ENCODE measurements around the gene SLC22A31. TPM values are rescaled to one million over a fixed set of nuclear protein-coding genes. Genes with fewer than 3 reads are reported as not detected.

The SLC22A31 gene
- total RNA-seq, 4 donors from 2014 or later: 0.54 TPM; not detected in 3

DNA sequence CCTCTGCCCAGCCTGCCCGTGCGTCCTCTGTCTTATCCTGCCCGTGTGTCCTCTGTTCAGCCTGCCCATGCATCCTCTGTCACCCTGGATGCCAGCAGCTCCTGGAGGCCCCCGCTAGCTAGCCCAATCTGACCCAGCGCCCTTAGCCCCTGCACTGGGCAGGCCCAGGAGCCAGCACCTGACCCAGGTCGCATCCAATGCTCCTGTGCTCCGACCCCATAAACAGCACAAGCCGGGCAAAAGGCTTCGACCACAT lies 15.7 kb downstream of the SLC22A31 start:
- no peak overlapping the region for H3K27ac ChIP-seq
- 66 to 77% methylated on average over 8 to 9 of the region's 9 CpGs for WGBS, 2 donors
- intact Hi-C loops (cut with DNase I): no loop called here
- no peaks in the 10 kb centered on the region for H3K27me3 ChIP-seq
- no peaks in the 10 kb centered on the region for H3K36me3 ChIP-seq
- TF ChIP-seq POLR2A (IDR thresholded peaks at IDR 0.05): no peak
- TF ChIP-seq, protein P1, sequence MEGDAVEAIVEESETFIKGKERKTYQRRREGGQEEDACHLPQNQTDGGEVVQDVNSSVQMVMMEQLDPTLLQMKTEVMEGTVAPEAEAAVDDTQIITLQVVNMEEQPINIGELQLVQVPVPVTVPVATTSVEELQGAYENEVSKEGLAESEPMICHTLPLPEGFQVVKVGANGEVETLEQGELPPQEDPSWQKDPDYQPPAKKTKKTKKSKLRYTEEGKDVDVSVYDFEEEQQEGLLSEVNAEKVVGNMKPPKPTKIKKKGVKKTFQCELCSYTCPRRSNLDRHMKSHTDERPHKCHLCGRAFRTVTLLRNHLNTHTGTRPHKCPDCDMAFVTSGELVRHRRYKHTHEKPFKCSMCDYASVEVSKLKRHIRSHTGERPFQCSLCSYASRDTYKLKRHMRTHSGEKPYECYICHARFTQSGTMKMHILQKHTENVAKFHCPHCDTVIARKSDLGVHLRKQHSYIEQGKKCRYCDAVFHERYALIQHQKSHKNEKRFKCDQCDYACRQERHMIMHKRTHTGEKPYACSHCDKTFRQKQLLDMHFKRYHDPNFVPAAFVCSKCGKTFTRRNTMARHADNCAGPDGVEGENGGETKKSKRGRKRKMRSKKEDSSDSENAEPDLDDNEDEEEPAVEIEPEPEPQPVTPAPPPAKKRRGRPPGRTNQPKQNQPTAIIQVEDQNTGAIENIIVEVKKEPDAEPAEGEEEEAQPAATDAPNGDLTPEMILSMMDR (IDR thresholded peaks at IDR 0.05): no peak
- no peaks in the 10 kb centered on the region for H3K9me3 ChIP-seq
- H3K4me3 ChIP-seq (replicated peaks in 1 of 3): no peak overlapping the region
- no peaks in the 10 kb centered on the region for H3K4me1 ChIP-seq
- DNase-seq: no peak

DNA sequence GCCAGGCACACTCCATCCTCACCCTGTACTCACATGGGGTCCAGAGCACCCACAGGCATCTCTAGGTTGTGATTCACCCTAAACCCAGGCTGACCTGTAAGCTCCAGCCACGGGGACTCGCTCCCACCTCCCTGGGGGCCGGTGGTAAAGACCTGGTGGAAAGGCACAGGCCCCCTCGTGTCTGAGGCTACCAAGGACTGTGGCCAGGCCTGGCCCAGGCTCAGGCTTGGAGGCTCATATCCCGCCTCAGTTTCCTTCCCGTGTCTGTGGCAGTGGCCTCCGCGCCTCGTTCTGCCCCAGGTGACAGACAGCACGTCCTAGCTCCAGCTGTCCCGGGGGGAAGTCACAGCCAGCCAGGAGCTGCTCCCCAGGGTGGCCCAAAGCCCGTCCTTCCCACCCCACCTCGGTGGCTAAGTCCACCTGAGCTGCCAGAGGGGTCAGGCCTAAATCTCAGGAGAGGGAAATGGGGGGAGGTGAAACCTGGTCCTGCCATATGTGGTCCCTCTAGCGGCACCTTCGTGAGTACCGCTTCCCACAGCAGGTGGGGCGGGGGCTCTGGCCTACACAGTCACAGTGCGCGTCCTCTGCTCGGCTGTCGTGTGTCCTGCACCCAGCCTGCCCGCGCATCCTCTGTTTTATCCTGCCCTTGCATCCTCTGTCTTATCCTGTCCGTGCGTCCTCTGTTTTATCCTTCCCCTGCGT lies 16.2 kb downstream of the SLC22A31 start:
- intact Hi-C loops (cut with DNase I): no loop called here
- no peaks in the 10 kb centered on the region for H3K9me3 ChIP-seq
- WGBS, 2 donors: 72 to 81% methylated on average over 21 to 25 of the region's 26 CpGs
- H3K27me3 ChIP-seq: no peaks in the 10 kb centered on the region
- H3K4me3 ChIP-seq (replicated peaks in 1 of 3): no peak overlapping the region
- no peaks in the 10 kb centered on the region for H3K36me3 ChIP-seq
- no peak overlapping the region for H3K27ac ChIP-seq
- no peak for TF ChIP-seq POLR2A (IDR thresholded peaks at IDR 0.05)
- TF ChIP-seq, protein P1 (IDR thresholded peaks at IDR 0.05): no peak
- no peak for DNase-seq
- no peaks in the 10 kb centered on the region for H3K4me1 ChIP-seq

DNA sequence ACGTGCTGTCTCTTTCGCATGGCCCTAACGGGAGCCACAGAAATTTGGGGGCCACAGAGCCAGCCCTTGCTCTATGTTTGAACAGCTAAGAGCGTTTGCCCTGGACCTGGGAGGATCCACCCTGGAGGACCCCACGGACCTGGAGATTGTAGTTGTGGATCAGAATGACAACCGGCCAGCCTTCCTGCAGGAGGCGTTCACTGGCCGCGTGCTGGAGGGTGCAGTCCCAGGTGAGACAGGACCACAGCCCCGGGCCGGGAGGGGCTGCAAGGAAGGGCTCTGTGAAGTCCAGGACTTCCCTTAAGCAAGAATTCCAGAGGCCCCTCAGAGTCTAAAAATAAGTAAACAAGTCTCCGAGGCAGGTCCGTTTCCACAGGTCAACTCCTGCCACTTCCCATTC lies 16.9 kb downstream of the SLC22A31 start:
- H3K36me3 ChIP-seq: no peaks in the 10 kb centered on the region
- DNase-seq: no peak

DNA sequence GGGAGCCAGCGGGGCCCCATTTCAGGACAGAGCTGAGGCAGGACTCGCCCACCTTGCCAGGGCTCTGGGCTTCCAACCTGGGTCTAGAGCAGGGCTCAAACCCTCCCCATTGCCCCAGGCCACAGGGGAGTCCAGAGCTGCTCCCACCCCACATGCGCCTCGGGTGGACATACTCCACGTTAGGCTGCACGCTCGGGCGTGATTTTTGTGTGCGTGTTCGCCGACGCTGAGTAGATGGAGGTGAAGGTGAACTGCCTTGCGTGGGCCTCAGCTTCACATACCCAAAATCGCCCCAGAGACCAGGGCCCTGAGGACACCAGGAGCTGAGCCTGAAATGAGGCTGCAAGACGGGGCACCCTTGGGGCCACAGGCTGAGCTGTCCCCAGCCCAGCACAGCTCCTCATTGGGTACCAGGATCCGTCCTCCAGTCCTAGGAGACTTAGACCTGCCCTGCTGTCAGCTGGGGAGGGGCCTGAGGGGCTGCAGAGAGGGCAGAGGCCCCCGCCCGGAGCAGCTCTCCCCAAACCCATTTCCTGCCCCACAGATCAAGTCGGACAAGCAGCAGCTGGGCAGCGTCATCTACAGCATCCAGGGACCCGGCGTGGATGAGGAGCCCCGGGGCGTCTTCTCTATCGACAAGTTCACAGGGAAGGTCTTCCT lies 20.6 kb downstream of the SLC22A31 start:
- Histone ChIP-seq H3K27ac (no peak overlapping the region), H3K27me3 (no peaks in the 10 kb centered on the region), H3K4me1 (no peaks in the 10 kb centered on the region), H3K36me3 (no peaks in the 10 kb centered on the region), H3K4me3 (replicated peaks in 1 of 3) (no peak overlapping the region), H3K9me3 (no peaks in the 10 kb centered on the region)
- TF ChIP-seq, protein P1 (IDR thresholded peaks at IDR 0.05): no peak
- no peak for TF ChIP-seq POLR2A (IDR thresholded peaks at IDR 0.05)
- DNase-seq: no peak
- intact Hi-C loops (cut with DNase I): loop anchor here (10.0 kb wide), 1 partner anchor 235 kb away; no protein-coding TSS in a partner anchor
- WGBS, 2 donors: 84 to 86% methylated on average over 18 to 21 of the region's 25 CpGs

More for the DNA sequence above, 16.9 kb downstream of the SLC22A31 start:
- H3K4me3 ChIP-seq (replicated peaks in 1 of 3): no peak overlapping the region
- WGBS, 2 donors: 28 to 36% methylated on average over 12 to 13 of the region's 13 CpGs
- H3K27me3 ChIP-seq: no peaks in the 10 kb centered on the region
- intact Hi-C loops (cut with DNase I): no loop called here
- no peak overlapping the region for H3K27ac ChIP-seq
- no peaks in the 10 kb centered on the region for H3K4me1 ChIP-seq
- H3K9me3 ChIP-seq: no peaks in the 10 kb centered on the region
- TF ChIP-seq, protein P1 (IDR thresholded peaks at IDR 0.05): no peak
- TF ChIP-seq POLR2A (IDR thresholded peaks at IDR 0.05): no peak

DNA sequence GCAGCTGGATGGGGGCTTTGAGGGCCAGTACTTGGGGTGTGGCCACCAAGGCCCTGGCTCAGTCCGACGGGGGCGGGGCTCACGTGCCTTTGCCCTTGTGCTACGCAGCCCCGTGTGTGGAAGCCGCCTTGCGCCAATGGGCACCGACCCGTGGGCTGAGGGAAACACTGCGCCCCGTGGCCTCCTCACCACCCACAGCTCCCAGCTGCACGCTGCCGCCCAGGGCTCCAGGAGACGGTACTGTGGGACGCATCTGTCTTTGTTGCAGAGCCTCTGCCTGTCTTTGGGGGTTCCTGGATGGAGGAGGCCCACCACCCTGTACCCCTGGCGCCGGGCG lies 21.2 kb downstream of the SLC22A31 start:
- no peak for TF ChIP-seq POLR2A (IDR thresholded peaks at IDR 0.05)
- Histone ChIP-seq H3K36me3 (no peaks in the 10 kb centered on the region), H3K4me3 (replicated peaks in 1 of 3) (no peak overlapping the region), H3K4me1 (no peaks in the 10 kb centered on the region), H3K9me3 (no peaks in the 10 kb centered on the region), H3K27me3 (no peaks in the 10 kb centered on the region), H3K27ac (no peak overlapping the region)
- DNase-seq: no peak
- 89 to 91% methylated on average over 6 to 15 of the region's 19 CpGs for WGBS, 2 donors
- intact Hi-C loops (cut with DNase I): loop anchor here (10.0 kb wide), 1 partner anchor 234 kb away; no protein-coding TSS in a partner anchor

Measured in thyroid gland (tissue), 4 donors.